ENCODE measurements around the gene SIT1. TPM values are rescaled to one million over a fixed set of nuclear protein-coding genes. Genes with fewer than 3 reads are reported as not detected.

Gene SIT1
- total RNA-seq, 2 donors from 2014 or later, result 0.18 to 0.68 TPM

DNA sequence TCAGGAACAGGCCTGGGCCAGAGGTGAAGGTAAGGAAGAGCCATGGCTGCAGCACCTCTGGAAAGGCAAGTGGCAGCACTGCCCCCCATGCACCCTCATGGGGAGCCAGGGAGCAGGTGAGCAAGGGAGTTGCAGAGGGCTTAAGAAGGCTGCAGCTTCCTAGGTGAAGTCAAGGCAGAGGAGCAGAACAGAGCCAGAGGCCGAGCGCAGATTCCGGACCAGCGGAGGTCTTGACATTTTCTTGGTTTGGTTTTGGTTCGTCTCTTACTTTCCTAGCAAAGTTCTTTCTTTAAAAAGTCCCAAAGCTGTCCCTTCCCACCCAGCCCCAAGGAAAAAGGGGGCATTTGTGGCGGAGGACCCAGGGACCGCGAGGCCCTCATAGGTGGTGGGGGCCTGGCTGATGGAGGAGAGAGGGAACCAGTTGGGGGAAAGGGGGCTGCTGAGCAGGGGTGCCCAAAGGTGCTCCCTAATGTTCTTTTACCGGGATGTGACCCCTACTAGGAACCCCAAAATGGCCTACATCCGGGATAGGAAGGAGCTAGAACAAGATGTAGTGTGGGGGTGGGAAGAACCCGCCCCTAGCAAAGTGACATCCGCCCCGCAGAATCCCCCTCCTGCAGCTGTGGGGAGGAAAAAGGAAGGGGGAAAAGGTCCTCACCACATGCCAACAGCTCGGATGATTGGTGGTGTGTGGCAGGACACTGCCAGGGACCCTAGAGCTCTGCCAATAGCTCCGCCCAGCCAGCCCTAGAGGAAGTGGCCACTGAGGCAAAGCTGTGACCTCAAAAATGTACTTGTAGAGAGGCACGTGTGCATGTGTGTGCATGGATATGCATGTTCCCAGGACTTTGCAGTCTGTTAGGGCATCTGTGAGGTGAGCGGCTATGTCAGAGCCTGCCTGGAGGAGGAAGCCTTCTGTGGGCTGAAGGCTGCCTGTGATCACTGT is 31.6 kb downstream of the SIT1 start:
- no peaks in the 10 kb centered on the region for H3K4me1 ChIP-seq (replicated peaks)
- H3K36me3 ChIP-seq, result no peaks in the 10 kb centered on the region
- no peak for TF ChIP-seq POLR2A (IDR thresholded peaks at IDR 0.05)
- no peak for TF ChIP-seq CTCF (IDR thresholded peaks at IDR 0.05)
- TF ChIP-seq POLR2AphosphoS5 (IDR thresholded peaks at IDR 0.05), result no peak
- H3K9me3 ChIP-seq, result no peaks in the 10 kb centered on the region
- intact Hi-C loops (cut with DNase I), result no loop called here
- H3K4me3 ChIP-seq, result no peak overlapping the region
- no peaks in the 10 kb centered on the region for H3K27me3 ChIP-seq (replicated peaks; ENCODE audit: insufficient read depth)
- no peak overlapping the region for H3K27ac ChIP-seq
- 84% methylated on average over 17 of the region's 17 CpGs for WGBS
- no peak for DNase-seq (ENCODE audit: low spot score)

- no peaks in the 10 kb centered on the region for H3K9me3 ChIP-seq
- no peak within 1 kb of the TSS for H3K27ac ChIP-seq
- H3K36me3 ChIP-seq, result no peaks in the 10 kb centered on the region
- no peak for TF ChIP-seq POLR2A (IDR thresholded peaks at IDR 0.05)
- TF ChIP-seq CTCF (IDR thresholded peaks at IDR 0.05), result no peak
- intact Hi-C loops (cut with DNase I), result no loop called here
- H3K27me3 ChIP-seq (replicated peaks; ENCODE audit: insufficient read depth), result no peaks in the 10 kb centered on the region
- no peaks in the 10 kb centered on the region for H3K4me1 ChIP-seq (replicated peaks)
- DNase-seq (ENCODE audit: low spot score), result no peak
- peak within 1 kb of the TSS; percentile 28 to 31 for H3K4me3 ChIP-seq
- WGBS, result 76% methylated on average over 7 of the region's 7 CpGs
Measured at GRCh38 chr9:35618325-35618727, 32.4 kb downstream of the SIT1 start, which contains the start of gene CD72. Gene CD72 (minus strand): TSS chr9:35618413. CDS start chr9:35618303, 110 bp downstream.

DNA sequence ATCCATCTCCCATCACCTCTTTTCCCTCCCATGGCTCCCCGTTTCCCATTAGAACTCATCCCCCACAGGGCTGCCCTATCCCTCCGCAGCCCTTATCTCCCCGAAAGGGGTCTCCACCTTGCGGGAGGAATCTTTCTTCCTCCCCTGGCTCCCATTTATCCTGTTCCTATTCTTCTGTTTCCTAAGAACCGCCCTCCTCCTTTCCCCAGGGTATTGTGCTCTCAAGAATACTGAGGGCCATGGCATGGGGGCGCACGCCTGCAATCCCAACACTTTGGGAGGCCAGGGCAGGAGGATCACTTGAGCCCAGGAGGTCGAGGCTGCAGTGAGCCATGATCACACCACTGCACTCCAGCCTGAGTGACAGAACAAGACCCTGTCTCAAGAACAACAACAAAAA is 33.2 kb downstream of the SIT1 start:
- Histone ChIP-seq H3K4me1 (replicated peaks) (no peaks in the 10 kb centered on the region), H3K4me3 (peak overlapping the region in 1 of 2 donors; percentile 28), H3K27ac (no peak overlapping the region), H3K36me3 (no peaks in the 10 kb centered on the region), H3K27me3 (replicated peaks; ENCODE audit: insufficient read depth) (no peaks in the 10 kb centered on the region), H3K9me3 (no peaks in the 10 kb centered on the region)
- intact Hi-C loops (cut with DNase I), result no loop called here
- no peak for DNase-seq (ENCODE audit: low spot score)
- TF ChIP-seq CTCF (IDR thresholded peaks at IDR 0.05) (no peak), POLR2AphosphoS5 (IDR thresholded peaks at IDR 0.05) (no peak), POLR2A (IDR thresholded peaks at IDR 0.05) (no peak)
- 72% methylated on average over 8 of the region's 8 CpGs for WGBS

GRCh38 chr9:35616681-35617459 is 33.9 kb downstream of the SIT1 start:
- DNase-seq (ENCODE audit: low spot score), result peak; percentile 32
- no peaks in the 10 kb centered on the region for H3K27me3 ChIP-seq (replicated peaks; ENCODE audit: insufficient read depth)
- intact Hi-C loops (cut with DNase I), result no loop called here
- no peak for TF ChIP-seq POLR2A (IDR thresholded peaks at IDR 0.05)
- TF ChIP-seq CTCF (IDR thresholded peaks at IDR 0.05), result peak in 1 of 4 experiments; percentile 10
- no peaks in the 10 kb centered on the region for H3K9me3 ChIP-seq
- H3K4me3 ChIP-seq, result peak overlapping the region; percentile 28 to 31
- no peak overlapping the region for H3K27ac ChIP-seq
- H3K4me1 ChIP-seq (replicated peaks), result no peaks in the 10 kb centered on the region
- WGBS, result 10% methylated on average over 48 of the region's 51 CpGs
- no peaks in the 10 kb centered on the region for H3K36me3 ChIP-seq

All from prostate gland (tissue), 2 donors.